ENCODE data around the gene GPR176.

GPR176 gene

GRCh38 chr15:39799552-39800011, 120.5 kb downstream of the GPR176 start:
- in situ Hi-C loops (cut with HindIII; ENCODE audit: low sequenced_read_pairs), result no loop called here
- no peak for TF ChIP-seq CTCF (IDR thresholded peaks at IDR 0.05; ENCODE audit: low read depth, low read length)
- DNase-seq (ENCODE audit: low read depth, low spot score), result no peak
- H3K4me3 ChIP-seq (ENCODE audit: low read depth, low read length), result no peak overlapping the region

- DNase-seq (ENCODE audit: low read depth, low spot score), result no peak
- H3K4me3 ChIP-seq (ENCODE audit: low read depth, low read length), result no peak overlapping the region
- in situ Hi-C loops (cut with HindIII; ENCODE audit: low sequenced_read_pairs), result no loop called here
- TF ChIP-seq CTCF (IDR thresholded peaks at IDR 0.05; ENCODE audit: low read depth, low read length), result no peak
These were observed 121.7 kb downstream of the GPR176 start for GRCh38 chr15:39798382-39798781.

- no peak overlapping the region for H3K4me3 ChIP-seq (ENCODE audit: low read depth, low read length)
- TF ChIP-seq CTCF (IDR thresholded peaks at IDR 0.05; ENCODE audit: low read depth, low read length), result no peak
- DNase-seq (ENCODE audit: low read depth, low spot score), result no peak
- in situ Hi-C loops (cut with HindIII; ENCODE audit: low sequenced_read_pairs), result no loop called here
These were observed 122.7 kb downstream of the GPR176 start for GRCh38 chr15:39797407-39797806.

GRCh38 chr15:39796601-39797000, 123.5 kb downstream of the GPR176 start:
- in situ Hi-C loops (cut with HindIII; ENCODE audit: low sequenced_read_pairs), result no loop called here

GRCh38 chr15:39795486-39795885, 124.6 kb downstream of the GPR176 start:
- DNase-seq (ENCODE audit: low read depth, low spot score), result no peak
- H3K4me3 ChIP-seq (ENCODE audit: low read depth, low read length), result no peak overlapping the region
- TF ChIP-seq CTCF (IDR thresholded peaks at IDR 0.05; ENCODE audit: low read depth, low read length), result no peak
- in situ Hi-C loops (cut with HindIII; ENCODE audit: low sequenced_read_pairs), result no loop called here

More at GRCh38 chr15:39796601-39797000, 123.5 kb downstream of the GPR176 start:
- no peak for DNase-seq (ENCODE audit: low read depth, low spot score)
- H3K4me3 ChIP-seq (ENCODE audit: low read depth, low read length), result no peak overlapping the region
- no peak for TF ChIP-seq CTCF (IDR thresholded peaks at IDR 0.05; ENCODE audit: low read depth, low read length)

GRCh38 chr15:39794954-39795353, 125.1 kb downstream of the GPR176 start:
- TF ChIP-seq CTCF (IDR thresholded peaks at IDR 0.05; ENCODE audit: low read depth, low read length), result no peak
- DNase-seq (ENCODE audit: low read depth, low spot score), result no peak
- no peak overlapping the region for H3K4me3 ChIP-seq (ENCODE audit: low read depth, low read length)
- in situ Hi-C loops (cut with HindIII; ENCODE audit: low sequenced_read_pairs), result no loop called here

GRCh38 chr15:39793923-39794322, 126.1 kb downstream of the GPR176 start:
- no peak overlapping the region for H3K4me3 ChIP-seq (ENCODE audit: low read depth, low read length)
- DNase-seq (ENCODE audit: low read depth, low spot score), result no peak
- TF ChIP-seq CTCF (IDR thresholded peaks at IDR 0.05; ENCODE audit: low read depth, low read length), result no peak
- in situ Hi-C loops (cut with HindIII; ENCODE audit: low sequenced_read_pairs), result no loop called here

Measured in astrocyte of the spinal cord (primary cell).